ENCODE measurements around the gene MOB3C.
"Not testable (repeated sequence)": the region's sequence is repeated elsewhere in the genome, so short reads cannot be mapped to it uniquely, and the experiment has no call there.

MOB3C gene

GRCh38 chr1:46616277-46617107 is at the start of gene MOB3C:
MOB3C (minus strand) TSS chr1:46616811; CDS start chr1:46613321, 3,490 bp downstream.
- peak; percentile 77 for DNase-seq

DNA sequence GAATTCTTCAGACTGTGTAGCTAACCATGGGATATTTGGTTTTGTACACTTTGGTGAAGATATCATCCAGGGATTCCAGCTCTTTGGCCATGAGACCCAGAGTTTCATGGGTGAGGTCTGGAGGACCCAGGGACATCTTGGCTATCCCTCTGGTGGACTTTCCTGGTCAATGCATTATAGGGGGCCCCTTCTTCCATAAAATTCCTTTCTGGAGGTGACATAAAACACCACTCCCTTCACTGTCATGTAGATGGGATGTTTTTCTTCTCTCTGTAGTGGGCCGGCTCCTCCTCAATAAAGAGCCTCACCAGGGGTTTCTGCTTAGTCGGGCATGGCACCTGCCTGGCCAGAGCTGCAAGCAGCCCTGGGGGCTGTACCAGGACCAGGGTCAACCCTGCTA is 49.4 kb upstream of the MOB3C start:
- DNase-seq, result no peak

GRCh38 chr1:46662919-46663318 is 46.3 kb upstream of the MOB3C start:
- DNase-seq, result not testable (repeated sequence)

- DNase-seq, result not testable (repeated sequence)
These were observed 43.5 kb upstream of the MOB3C start for GRCh38 chr1:46660116-46660515.

DNA sequence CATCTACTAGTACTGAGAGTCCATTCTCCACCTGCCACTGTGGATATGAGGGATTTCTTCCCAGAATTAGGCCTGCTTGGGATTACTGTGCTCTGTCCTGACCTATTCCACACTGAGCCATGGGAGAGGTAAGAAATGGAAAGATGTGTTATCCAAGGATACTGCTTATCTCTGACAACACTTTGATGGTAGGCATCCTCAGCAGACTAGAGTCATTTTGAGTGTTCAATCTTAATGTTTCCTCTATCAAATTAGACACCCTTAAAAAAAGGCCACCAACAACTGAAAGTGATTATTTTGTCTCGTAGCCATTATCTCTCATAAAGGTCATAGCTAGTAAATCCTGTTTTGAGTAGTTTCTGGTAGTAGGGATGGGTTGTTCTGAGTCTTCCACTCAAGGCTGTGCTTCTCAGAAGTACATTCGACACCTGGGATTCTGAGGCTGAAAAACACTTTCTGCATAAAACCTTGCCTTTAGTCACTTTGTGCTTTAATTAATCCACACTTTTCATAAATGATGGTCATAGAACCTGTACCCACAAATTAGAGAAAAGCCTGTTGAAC is 42.8 kb upstream of the MOB3C start:
- DNase-seq, result no peak

DNA sequence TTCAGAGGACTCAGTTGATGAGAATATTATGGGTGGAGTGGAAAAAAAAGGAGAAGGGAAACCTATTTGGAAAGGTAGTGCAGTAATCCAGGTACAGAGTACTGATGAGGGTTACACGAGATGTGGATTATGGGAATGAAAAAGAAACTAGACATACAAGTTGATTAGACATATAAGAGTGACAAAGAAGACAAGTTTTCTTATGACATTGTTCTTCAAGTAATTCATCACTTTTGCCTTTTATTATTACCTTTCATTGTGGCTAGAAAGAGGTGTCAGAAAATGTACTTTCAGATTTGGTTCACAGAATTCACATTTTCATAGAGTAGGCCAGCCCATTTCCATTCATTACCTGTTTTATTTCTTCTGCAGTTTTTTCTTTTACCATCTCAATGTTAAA is 41.2 kb upstream of the MOB3C start:
- no peak for DNase-seq

DNA sequence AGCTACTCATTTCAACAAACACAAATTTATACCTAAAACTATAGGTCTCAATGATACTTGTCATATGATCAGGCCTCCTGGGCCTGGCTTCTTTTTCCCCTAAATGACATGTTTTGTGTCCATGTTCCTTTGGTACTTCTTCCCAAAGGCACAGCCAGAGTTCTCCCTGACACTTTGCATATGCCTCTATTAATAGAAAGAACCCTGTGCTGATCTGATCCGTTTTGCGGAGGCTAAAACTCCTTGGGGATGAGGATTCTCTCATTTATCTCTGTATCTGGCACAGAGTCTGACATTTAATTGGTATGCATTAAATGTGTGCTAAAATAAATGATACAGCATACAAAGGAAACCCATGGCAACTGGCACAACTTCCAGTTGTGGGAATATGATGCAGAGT is 40.0 kb upstream of the MOB3C start:
- DNase-seq, result no peak

- DNase-seq, result no peak
These were observed 39.2 kb upstream of the MOB3C start for GRCh38 chr1:46655848-46656247.

GRCh38 chr1:46654698-46655097 is 38.1 kb upstream of the MOB3C start:
- not testable (repeated sequence) for DNase-seq

GRCh38 chr1:46654012-46654411 is 37.4 kb upstream of the MOB3C start:
- DNase-seq, result no peak

DNA sequence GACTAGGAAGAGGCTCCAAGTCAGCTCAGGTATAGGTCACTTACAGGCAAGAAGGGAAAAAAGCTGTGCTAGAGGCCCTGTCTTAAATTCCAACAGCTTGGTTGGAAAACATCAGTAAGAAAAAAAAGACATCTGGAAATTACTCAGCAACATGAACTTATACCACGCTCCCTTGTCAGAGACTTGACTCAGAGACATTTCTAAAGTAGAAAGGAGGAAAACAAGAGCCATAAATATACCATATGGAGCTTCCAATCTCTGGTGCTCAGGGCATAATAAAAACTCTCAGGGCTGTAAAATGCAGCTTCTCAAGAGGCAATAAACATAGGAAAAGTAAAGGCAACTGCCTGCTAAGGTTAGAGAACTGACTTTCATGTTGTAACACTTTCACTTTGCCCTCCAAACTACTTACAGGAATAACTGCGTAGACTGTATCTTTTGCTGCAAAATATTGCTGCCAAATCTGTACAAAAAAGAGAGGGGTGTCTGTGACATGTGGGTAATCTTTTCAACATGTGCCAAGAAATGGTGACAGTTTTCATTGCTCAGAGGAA is 36.9 kb upstream of the MOB3C start:
- DNase-seq, result no peak

GRCh38 chr1:46652321-46653100 is 35.9 kb upstream of the MOB3C start:
- no peak for DNase-seq

DNA sequence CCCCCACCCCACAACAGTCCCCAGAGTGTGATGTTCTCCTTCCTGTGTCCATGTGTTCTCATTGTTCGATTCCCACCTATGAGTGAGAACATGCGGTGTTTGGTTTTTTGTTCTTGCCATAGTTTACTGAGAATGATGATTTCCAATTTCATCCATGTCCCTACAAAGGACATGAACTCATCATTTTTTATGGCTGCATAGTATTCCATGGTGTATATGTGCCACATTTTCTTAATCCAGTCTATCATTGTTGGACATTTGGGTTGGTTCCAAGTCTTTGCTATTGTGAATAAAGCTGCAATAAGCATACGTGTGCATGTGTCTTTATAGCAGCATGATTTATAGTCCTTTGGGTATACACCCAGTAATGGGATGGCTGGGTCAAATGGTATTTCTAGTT is 34.5 kb upstream of the MOB3C start:
- not testable (repeated sequence) for DNase-seq

DNA sequence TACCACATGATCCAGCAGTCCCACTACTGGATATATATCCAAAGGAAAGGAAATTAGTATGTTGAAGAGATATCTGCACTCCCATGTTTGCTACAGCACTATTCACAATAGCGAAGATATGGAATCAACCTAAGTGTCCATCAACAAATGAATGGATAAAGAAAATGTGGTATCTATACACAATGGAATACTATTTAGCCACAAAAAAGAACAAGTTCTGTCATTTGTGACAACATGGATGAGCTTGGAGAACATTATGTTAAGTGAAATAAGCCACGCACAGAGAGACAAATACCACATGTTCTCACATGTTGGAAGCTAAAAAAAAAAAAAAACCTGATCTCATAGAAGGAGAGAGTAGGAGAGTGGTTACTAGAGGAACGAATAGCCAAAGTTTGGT is 33.9 kb upstream of the MOB3C start:
- DNase-seq, result no peak

- no peak for DNase-seq
These were observed 33.2 kb upstream of the MOB3C start for GRCh38 chr1:46649764-46650163.

DNA sequence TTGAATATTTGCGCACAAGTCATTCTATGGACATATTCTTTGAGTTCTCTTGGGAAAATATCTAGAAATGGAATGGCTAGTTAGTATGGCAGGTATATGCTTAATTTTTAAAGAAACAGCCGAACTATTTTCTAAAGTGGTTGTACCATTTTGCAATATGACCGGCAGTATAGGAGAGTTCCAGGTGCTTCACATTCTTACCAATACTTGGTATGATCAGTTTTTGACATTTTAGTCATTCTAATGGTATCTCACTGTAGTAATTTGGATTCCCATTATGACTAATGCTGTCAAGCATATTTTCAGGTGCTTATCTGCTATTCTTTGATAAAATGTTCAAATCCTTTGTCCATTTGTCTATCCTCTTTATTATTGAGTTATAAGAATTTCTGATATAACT is 31.0 kb upstream of the MOB3C start:
- DNase-seq, result no peak

DNA sequence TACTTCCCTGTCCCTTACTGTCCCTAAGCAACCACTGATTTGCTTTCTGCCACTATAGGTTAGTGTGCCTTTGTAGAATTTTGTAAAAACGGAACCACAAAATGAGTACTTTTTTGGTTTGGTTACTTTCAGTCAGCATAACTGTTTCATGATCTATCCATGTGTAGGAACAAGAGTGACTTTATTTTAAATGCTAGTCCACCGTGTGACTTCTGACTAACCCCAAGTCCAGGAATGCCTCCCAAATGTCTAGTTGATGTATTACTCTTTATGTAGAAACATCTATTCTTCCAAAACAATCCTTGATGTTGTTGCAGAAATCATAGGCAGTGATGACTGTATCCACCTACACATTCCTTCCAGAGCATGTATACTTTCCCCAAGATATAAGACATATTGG is 30.2 kb upstream of the MOB3C start:
- no peak for DNase-seq

DNA sequence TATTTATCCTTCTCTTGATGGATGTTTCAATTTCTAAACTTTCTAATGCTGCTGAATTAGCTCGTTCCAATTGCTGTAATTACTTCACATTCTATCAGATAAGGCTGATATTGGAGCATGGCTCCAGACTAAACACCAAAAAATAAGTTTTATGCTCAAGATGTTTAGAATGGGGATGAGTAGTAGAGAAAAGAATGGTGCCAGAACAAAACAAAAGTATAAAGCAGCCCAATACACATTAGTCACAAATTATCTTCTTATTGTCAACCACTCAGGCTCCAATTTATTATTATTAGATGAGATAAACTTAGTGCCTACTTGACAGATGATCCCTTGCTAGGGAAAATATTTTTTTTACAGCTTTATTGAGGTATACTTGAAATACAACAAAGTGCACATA is 29.7 kb upstream of the MOB3C start:
- DNase-seq, result no peak

GRCh38 chr1:46645815-46646214 is 29.2 kb upstream of the MOB3C start:
- DNase-seq, result no peak

GRCh38 chr1:46643368-46643775 is 26.8 kb upstream of the MOB3C start:
- no peak for DNase-seq

DNA sequence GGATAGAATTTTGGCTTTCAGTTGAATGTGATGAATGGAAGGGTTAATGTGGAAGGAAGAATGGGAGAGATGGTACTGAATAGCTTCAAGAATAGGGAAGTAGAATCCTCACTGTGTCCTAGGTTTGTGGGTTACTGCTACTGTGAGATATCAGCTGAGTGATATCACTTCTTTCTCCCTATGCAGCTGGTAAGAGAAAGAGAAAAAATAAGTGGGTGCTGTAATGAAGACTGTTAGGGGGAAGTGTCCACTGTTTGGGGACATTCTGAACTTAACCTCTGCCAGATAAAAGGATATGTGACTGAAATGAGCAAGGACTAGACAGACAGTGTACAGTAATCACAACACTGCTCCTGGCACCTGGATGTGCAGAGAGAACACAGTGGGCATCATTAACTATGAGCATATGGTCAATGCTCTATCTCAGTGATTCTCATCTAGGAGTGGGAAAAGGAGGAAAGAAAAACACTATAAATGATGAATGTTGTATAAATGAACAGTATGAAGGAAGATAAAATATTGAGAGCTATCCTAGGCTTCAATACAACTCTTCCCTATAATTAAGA is 25.6 kb upstream of the MOB3C start:
- no peak for DNase-seq

DNA sequence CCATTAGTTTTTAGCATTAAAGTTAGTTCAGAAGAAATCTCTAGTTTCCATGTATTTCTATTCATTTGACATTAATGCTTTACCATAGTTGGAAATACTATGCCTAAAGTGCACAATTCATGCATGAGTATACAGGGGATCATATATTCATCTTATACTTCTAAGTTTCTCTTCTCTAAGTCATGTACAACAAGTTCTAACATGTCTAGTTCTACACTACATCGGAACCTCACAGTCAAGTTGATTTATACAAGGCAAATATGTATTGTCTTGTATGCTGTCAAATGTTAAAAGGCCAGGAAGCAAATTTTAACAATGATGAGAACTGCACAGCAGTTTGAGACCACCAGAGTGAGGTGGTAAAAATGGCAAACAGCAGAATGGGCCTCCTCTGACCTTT is 22.9 kb upstream of the MOB3C start:
- DNase-seq, result no peak

DNA sequence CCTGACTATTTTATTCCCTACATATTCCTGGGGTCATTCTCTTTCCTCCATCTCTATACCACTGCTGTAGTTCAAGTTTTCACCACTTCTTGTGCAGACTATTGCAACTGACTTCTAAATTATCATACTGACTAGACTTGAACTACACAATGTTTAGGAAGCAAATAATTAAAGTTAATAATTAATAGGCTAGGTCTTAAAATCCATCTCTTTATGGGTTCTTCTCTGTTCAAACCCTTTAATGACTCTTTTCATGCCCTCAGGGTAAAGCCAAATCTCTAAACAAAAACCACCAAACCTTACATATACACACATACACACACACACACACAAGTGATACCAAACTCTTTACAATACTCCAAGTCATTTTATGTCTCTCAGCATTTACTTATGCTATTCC is 22.3 kb upstream of the MOB3C start:
- no peak for DNase-seq

Data from activated naive CD4-positive, alpha-beta T cell treated with Interleukin-2 at 50 U/mL for 16 hours (primary cell).